ENCODE data around the gene HOTAIR.

HOTAIR gene

GRCh38 chr12:54019924-54020590 is 45.3 kb upstream of the HOTAIR start:
- no peak for TF ChIP-seq CTCF (conservative IDR thresholded peaks at IDR 0.05; ENCODE audit: low read depth)
- CTCF ChIA-PET: no interaction called here
- POLR2A ChIA-PET (ENCODE audit: low non-redundant PET): no interaction called here
- DNase-seq (ENCODE audit: low spot score): no peak
- H3K27ac ChIP-seq: peak overlapping the region; percentile 16

- ChIA-PET POLR2A (ENCODE audit: low non-redundant PET) (no interaction called here), CTCF (no interaction called here)
- no peak for TF ChIP-seq CTCF (conservative IDR thresholded peaks at IDR 0.05; ENCODE audit: low read depth)
- H3K27ac ChIP-seq: no peak overlapping the region
- no peak for DNase-seq (ENCODE audit: low spot score)
These were observed 44.5 kb upstream of the HOTAIR start for GRCh38 chr12:54019091-54019811.

GRCh38 chr12:54018468-54018984 is 43.8 kb upstream of the HOTAIR start:
- DNase-seq (ENCODE audit: low spot score): no peak
- no peak for TF ChIP-seq CTCF (conservative IDR thresholded peaks at IDR 0.05; ENCODE audit: low read depth)
- CTCF ChIA-PET: interaction anchor here (0.5 kb wide), 1 partner anchor 65 kb away, joined by 3 read pairs; no protein-coding TSS in a partner anchor

GRCh38 chr12:54017878-54018467 is 43.2 kb upstream of the HOTAIR start:
- peak overlapping the region; percentile 64 for H3K27ac ChIP-seq
- peak; percentile 95 for DNase-seq (ENCODE audit: low spot score)
- CTCF ChIA-PET: interaction anchor here (0.8 to 2.6 kb wide), 5 partner anchors 9 to 183 kb away, joined by 4 to 15 read pairs (median 6); partner anchors contain the start of genes HOXC5 and HOXC8
- no peak for TF ChIP-seq CTCF (conservative IDR thresholded peaks at IDR 0.05; ENCODE audit: low read depth)
- POLR2A ChIA-PET (ENCODE audit: low non-redundant PET): interaction anchor here (0.6 to 0.7 kb wide), 3 partner anchors 21 to 382 kb away, joined by 3 to 10 read pairs (median 6); no protein-coding TSS in a partner anchor

More at GRCh38 chr12:54018468-54018984, 43.8 kb upstream of the HOTAIR start:
- H3K27ac ChIP-seq: peak overlapping the region; percentile 64
- POLR2A ChIA-PET (ENCODE audit: low non-redundant PET): no interaction called here

- no peak for TF ChIP-seq CTCF (conservative IDR thresholded peaks at IDR 0.05; ENCODE audit: low read depth)
- ChIA-PET POLR2A (ENCODE audit: low non-redundant PET) (interaction anchor here (0.5 to 0.7 kb wide), 3 partner anchors 20 to 382 kb away, joined by 3 to 10 read pairs (median 6); no protein-coding TSS in a partner anchor), CTCF (interaction anchor here (0.6 to 2.6 kb wide), 11 partner anchors 8 to 315 kb away, joined by 3 to 15 read pairs (median 4); partner anchors contain the start of genes HOXC10, HOXC5 and HOXC8)
- peak overlapping the region; percentile 64 for H3K27ac ChIP-seq
- DNase-seq (ENCODE audit: low spot score): peak; percentile 59
These were observed 42.5 kb upstream of the HOTAIR start for GRCh38 chr12:54017027-54017788.
